HG03432 (cell line): Measurements from ENCODE around the gene CST8.
A peak's percentile ranks its signal among the peaks of the same experiment; 100 is the strongest.
"Not testable (repeated sequence)": the region's sequence is repeated elsewhere in the genome, so short reads cannot be mapped to it uniquely, and the experiment has no call there.

ENCODE experiments used
- ATAC-seq: cut with Tn5 transposase; IDR thresholded peaks from one replicate; pipeline ENCODE4 v1.9.1; 2021; ENCODE audit warnings: mild to moderate bottlenecking, moderate library complexity; ENCODE audit not compliant: unreplicated experiment

CST8 gene

GRCh38 chr20:23490817-23491216 is at the start of gene CST8:
Gene CST8 (plus strand): TSS chr20:23491117. CDS start chr20:23491668, 551 bp downstream.
- no peak for ATAC-seq

GRCh38 chr20:23441850-23442313 is 49.0 kb upstream of the CST8 start:
- ATAC-seq, result peak; percentile 78

- ATAC-seq, result no peak
These were observed 48.5 kb upstream of the CST8 start for GRCh38 chr20:23442436-23442835.

- no peak for ATAC-seq
These were observed 46.1 kb upstream of the CST8 start for GRCh38 chr20:23444859-23445258.

GRCh38 chr20:23445596-23446217 is 45.2 kb upstream of the CST8 start:
- ATAC-seq, result no peak

- ATAC-seq, result peak; percentile 67
These were observed 44.4 kb upstream of the CST8 start for GRCh38 chr20:23446505-23446904.

- no peak for ATAC-seq
These were observed 42.8 kb upstream of the CST8 start for GRCh38 chr20:23448167-23448566.

GRCh38 chr20:23449421-23449820 is 41.5 kb upstream of the CST8 start:
- no peak for ATAC-seq

- no peak for ATAC-seq
These were observed 40.0 kb upstream of the CST8 start for GRCh38 chr20:23450877-23451276.

- no peak for ATAC-seq
These were observed 38.9 kb upstream of the CST8 start for GRCh38 chr20:23451956-23452487.

GRCh38 chr20:23452776-23453175 is 38.1 kb upstream of the CST8 start, which contains the start of gene CST11:
Gene CST11 (minus strand): TSS chr20:23452876. CDS start chr20:23452811, 65 bp downstream.
- no peak for ATAC-seq

GRCh38 chr20:23453549-23454543 is 37.1 kb upstream of the CST8 start:
- no peak for ATAC-seq

GRCh38 chr20:23454816-23455215 is 36.1 kb upstream of the CST8 start:
- ATAC-seq, result no peak

GRCh38 chr20:23455639-23456038 is 35.3 kb upstream of the CST8 start:
- ATAC-seq, result no peak

- no peak for ATAC-seq
These were observed 34.5 kb upstream of the CST8 start for GRCh38 chr20:23456409-23456808.

- ATAC-seq, result no peak
These were observed 34.0 kb upstream of the CST8 start for GRCh38 chr20:23456873-23457272.

- no peak for ATAC-seq
These were observed 31.3 kb upstream of the CST8 start for GRCh38 chr20:23459461-23460150.

GRCh38 chr20:23461180-23461579 is 29.7 kb upstream of the CST8 start:
- no peak for ATAC-seq

- ATAC-seq, result not testable (repeated sequence)
These were observed 24.0 kb upstream of the CST8 start for GRCh38 chr20:23466961-23467360.

GRCh38 chr20:23472306-23472705 is 18.6 kb upstream of the CST8 start:
- ATAC-seq, result not testable (repeated sequence)

- ATAC-seq, result not testable (repeated sequence)
These were observed 17.6 kb upstream of the CST8 start for GRCh38 chr20:23473293-23473692.
